NOMO-1 treated with DMSO at 0.1 percent for 48 hours (cell line): Measurements from ENCODE around the gene SDHC.
"Not testable (repeated sequence)": the region's sequence is repeated elsewhere in the genome, so short reads cannot be mapped to it uniquely, and the experiment has no call there.

Experiments used
- DNase-seq: peaks from one replicate; lab custom pipeline; 2025; ENCODE audit not compliant: unreplicated experiment; lab: John Stamatoyannopoulos, UW

SDHC gene

GRCh38 chr1:161381707-161382106, 67.5 kb downstream of the SDHC start:
- DNase-seq, result no peak

DNA sequence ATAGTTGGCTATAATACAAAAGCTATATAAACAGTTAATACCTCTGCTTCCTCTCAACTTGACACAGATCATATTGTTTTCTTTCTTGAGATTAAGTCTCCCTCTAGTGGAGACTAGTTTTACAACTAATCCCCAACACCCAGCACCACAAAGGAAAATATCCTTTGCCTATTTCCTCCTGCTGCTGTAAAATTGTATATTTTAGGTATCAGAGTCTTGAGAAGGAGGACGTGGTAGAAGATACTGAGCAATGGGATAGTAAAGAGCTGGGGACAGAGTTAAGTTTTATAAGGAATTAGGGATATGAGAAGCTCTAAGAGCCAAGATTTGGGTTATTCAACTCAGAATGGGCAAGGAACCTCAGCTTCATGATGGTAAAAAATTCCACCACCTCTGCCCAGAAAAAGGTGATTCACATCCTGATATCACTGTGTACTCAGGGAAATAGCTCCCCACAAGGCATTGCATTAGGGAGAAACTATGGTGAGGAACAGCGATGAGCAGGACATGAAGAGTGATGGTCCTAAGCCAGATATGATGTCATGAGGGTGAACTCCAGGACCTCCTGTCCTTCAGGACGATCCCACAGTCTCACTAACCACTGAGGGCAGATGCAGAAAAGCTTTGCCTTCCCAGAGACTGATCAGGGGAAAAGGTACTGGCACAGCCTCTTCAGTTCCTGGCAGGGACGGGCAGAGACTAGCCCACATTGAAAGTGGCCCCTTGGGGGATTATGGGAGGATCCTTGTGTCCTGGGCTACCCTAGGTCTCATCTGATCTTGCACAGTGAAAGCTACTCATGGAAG, 68.2 kb downstream of the SDHC start:
- peak; percentile 69 for DNase-seq

DNA sequence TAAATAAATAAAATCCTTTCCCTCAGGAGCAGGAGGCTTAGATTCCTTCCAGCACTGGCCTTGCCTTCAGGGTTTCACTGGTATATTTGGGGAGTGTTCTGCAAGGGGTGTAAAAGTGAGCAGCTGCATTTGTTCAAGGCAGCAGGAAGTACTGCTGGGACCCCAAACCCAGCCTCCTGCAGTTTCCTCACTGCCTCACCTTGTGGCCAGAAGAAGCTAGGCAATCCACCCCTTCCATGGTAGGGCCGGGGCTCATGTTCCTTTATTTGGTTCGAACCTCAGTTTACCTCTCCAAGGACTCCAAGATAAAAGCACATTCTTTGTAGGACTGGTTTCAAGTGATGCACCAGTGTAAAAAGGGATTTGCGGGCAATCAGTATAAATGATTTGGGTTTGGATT, 74.5 kb downstream of the SDHC start:
- DNase-seq, result no peak

DNA sequence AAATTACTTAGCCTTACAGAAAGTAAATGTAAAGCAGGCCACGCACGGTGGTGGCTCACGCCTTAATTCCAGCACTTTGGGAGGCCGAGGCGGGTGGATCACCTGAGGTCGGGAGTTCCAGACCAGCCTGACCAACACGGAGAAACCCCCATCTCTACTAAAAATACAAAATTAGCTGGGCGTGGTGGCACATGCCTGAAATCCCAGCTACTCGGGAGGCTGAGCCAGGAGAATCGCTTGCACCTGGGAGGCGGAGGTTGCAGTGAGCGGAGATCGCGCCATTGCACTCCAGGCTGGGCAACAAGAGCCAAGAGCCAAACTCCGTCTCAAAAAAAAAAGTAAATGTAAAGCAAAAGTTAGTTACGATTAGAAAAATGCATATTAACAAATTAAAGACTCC, 75.0 kb downstream of the SDHC start:
- DNase-seq, result not testable (repeated sequence)

- DNase-seq, result peak; percentile 87
Observed at GRCh38 chr1:161389691-161390558, 75.7 kb downstream of the SDHC start.

- DNase-seq, result peak; percentile 17
Observed at GRCh38 chr1:161390559-161390858, 76.3 kb downstream of the SDHC start.

- not testable (repeated sequence) for DNase-seq
Observed at GRCh38 chr1:161391136-161391535, 77.0 kb downstream of the SDHC start.

DNA sequence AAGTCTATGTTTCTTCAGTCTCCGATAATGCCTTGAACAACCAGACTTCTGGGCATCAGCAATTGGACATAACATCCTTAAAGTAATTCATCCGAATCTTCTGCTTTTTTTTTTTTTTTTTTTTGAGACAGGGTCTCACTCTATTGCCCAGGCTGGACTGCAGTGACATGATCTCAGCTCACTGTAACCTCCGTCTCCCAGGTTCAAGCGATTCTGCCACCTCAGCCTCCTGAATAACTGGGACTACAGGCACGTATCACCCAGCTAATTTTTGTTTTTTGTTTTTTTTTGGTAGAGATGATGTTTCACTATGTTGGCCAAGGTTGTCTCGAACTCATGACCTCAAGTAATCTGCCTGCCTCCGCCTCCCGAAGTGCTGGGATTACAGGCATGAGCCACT, 77.4 kb downstream of the SDHC start:
- DNase-seq, result no peak

DNA sequence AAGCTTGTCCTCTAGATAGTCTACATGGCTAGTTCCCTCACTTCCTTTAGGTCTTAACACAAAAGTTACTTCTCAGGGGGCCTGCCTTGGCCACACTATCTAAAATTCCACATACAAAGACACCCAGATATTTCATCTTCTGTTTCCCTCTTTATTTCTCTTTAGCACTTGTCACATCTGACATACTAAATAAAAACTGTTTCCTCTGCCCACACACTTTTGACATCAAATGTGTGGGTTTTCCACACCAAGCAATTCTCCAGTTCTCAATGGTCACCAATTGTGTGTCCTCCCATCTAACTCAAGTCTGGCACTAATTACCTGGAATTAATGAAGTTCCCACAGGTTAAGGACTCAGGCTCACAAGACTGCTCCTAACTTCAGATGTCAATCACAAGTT, 79.0 kb downstream of the SDHC start:
- DNase-seq, result no peak

DNA sequence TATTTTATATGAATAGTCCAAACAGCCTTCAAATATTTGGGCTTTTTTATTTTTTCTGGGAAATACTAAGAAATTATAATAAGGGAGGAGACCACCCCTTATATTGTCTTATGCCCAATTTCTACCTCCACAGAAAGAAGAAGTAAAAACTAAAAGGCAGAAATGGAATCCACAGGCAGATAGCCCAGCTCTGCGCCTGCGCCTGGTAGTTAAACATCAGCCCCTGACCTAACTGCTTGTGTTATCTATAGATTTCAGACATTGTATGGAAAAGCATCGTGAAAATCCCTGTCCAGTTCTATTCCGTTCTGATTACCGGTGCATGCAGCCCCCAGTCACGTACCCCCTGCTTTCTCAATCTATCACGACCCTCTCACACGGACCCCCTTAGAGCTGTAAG, 82.9 kb downstream of the SDHC start:
- not testable (repeated sequence) for DNase-seq

DNA sequence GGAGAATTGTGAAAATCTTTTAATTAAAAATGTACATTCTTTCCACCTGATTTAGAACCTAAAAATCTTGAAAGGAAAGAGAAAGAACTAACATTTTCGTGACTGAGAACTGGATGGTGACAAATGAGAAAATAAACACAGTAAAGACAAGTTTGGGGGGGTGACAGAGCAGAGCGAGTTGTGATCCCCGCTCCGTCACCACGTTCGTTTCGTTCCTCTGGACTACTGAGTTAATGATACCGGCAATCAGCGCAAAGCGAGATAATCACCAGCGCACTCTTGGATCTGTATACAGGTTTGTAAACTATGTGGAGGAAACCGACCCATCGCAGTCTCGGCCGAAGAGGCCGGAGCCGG, 84.7 kb downstream of the SDHC start:
- DNase-seq, result peak; percentile 49

DNA sequence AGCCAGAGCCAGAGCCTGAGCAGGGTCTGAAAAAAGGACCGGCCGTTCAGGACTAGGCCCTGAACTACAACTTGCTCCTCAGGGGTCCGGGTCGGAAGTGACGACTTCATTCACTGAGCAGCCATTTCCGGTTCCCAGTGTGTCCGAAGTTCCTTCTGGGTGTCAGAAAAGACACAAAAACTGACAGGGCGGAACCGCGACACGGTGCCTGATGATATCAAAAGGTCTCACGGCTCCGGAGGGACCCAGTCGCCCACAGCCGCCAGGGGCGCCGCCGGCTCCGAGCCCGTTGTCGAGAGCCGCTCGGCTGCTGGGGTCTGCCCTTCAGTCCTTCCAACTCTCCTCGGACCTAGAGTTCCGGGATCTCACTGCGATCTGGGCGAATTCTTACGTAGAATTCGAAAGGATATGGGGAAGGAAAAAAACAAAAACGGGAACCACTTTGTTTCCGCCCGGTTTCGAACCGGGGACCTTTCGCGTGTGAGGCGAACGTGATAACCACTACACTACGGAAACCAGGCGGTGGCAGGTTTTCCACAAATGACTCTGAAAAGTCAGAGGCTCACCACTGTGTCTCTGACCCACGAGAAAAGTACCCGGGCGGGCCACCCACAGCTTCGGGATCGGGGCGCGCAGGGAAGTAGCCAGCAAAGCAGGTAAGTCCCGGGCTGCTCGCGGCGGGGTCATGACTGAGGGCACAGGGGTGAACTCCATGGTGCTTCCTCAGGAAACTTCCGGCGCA, 85.2 kb downstream of the SDHC start:
- peak; percentile 89 for DNase-seq

- DNase-seq, result no peak
Observed at GRCh38 chr1:161402446-161402845, 88.3 kb downstream of the SDHC start.

GRCh38 chr1:161404051-161404597, 89.9 kb downstream of the SDHC start:
- DNase-seq, result no peak

DNA sequence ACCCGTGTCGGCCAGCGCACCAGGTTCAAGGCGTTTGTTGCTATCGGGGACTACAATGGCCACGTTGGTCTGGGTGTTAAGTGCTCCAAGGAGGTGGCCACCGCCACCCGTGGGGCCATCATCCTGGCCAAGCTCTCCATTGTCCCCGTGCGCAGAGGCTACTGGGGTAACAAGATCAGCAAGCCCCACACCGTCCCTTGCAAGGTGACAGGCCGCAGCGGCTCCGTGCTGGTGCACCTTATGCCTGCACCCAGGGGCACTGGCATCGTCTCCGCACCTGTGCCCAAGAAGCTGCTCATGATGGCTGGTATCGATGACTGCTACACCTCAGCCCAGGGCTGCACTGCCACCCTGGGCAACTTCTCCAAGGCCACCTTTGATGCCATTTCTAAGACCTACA, 92.4 kb downstream of the SDHC start:
- not testable (repeated sequence) for DNase-seq

- no peak for DNase-seq
Observed at GRCh38 chr1:161407451-161407985, 93.3 kb downstream of the SDHC start.

GRCh38 chr1:161408429-161409052, 94.4 kb downstream of the SDHC start:
- DNase-seq, result no peak

DNA sequence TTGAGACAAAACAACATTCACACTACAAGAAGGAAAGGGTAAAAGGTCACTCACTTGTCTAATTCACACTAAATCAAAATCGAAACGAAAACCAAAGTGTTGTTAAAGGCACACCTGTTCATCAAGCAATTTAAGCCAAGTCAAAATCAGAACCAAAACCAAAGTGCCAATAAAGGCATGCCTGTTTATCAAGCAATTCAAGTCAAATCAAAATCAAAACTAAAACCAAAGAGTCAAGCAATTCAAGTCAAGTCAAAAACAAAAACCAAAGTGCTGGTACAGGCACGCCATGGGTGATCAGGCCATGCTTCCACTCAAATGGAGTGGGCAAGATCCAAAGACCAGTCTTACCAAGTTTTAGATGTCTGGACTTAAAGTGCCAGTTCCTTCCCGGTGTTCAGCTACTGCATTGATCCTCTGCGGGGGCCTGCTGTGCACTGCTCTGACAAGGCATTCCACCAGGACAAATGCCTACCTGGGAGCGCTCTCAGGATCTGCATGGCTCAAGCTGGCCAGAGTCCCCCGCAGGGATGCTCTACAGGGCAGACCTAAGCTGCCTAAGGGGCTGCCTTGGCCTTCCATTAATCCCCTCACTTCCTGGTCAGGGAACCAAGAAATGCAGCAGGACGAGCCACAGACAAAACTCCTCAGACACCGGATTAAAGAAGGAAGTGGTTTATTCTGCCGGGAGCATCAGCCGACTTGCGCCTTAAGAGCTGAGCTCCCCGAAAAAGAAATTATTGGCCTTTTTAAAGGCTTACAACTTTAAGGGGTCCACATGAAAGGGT, 95.9 kb downstream of the SDHC start:
- not testable (repeated sequence) for DNase-seq

DNA sequence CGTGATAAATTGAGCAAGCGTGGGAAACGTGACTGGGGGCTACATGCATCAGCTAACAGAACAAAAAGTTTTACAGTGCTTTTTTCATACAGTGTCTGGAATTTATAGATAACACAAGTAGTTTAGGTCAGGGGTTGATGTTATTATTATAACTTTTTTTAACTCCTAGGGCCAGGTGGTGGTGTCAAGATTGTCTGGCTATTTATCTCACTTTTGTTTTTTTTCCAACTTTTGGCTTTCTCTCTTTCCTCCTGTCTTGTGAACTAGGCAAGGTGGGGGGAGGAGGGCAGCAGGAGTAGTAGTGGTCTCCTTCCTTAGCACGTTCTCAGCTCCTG, 96.4 kb downstream of the SDHC start:
- DNase-seq, result not testable (repeated sequence)
